22Rv1 (cell line): ENCODE data around the gene CCL27.

Experiments
- H3K27ac ChIP-seq: fragments of 450-650 bp; 2 replicates; pipeline ENCODE4 v1.5.1; 2017
- CTCF ChIP-seq: fragments of 450-650 bp; IDR thresholded peaks from 2 replicates; pipeline ENCODE4 v1.5.1; 2017; ENCODE audit warnings: mild to moderate bottlenecking
- ZFX ChIP-seq: fragments of 450-650 bp; IDR thresholded peaks from 2 replicates; pipeline ENCODE4 v1.6.1; 2017; ENCODE audit warnings: antibody characterized with exemption, borderline replicate concordance

The CCL27 gene

GRCh38 chr9:34654323-34655051 is 8.0 kb downstream of the CCL27 start:
- no peak overlapping the region for H3K27ac ChIP-seq
- TF ChIP-seq CTCF (no peak), ZFX (no peak)

DNA sequence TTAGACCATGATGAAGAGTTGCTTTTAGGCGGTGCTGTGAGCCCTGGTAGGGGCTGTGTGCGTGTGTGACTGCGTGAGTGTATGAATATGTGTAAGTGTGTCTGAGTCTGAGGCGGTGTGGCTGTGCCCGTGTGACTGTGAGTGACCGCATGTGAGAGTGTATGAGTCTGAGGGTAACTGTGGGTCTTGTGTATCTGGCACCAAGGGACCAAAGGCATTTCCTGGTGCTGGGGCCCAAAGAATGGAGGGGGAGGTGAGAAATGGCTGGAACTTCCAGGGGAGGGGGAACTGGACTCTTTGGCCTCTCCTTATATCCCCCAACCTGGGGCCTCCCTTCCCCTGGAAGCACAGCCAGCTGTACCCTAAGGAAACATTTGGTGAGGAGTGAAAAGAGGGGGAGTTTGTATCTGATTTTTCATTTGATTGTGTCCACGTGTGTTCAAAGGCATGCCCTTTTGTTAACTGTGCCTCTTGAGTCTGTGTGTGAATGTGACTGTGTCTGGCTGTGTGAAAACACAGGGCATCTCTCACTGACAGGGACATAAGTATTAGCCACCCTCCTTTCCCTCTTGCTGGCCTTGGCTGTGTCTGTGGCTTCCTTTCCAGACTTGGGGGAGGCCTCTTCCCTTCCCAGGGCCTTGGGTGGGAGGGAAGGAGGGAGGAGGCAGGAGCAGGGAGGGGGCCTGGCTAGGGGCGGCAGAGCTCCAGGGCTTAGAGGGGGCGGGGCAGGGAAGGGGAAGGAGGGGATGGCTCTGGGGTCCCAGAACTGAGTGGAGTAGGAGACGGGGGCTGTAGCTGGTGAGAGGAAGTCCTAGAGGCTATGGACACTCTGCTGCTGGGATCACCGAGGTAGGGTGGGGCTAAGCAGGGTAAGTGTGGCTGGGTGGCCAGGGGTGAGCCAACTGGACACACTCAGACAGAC is 9.0 kb downstream of the CCL27 start:
- TF ChIP-seq CTCF (no peak), ZFX (no peak)
- peak overlapping the region; percentile 90 for H3K27ac ChIP-seq

GRCh38 chr9:34652602-34653000 is 9.9 kb downstream of the CCL27 start:
- peak overlapping the region; percentile 90 for H3K27ac ChIP-seq
- TF ChIP-seq ZFX: no peak
- no peak for TF ChIP-seq CTCF

- peak within 1 kb of the TSS; percentile 90 for H3K27ac ChIP-seq
- TF ChIP-seq ZFX (no peak), CTCF (peak; percentile 52)
Measured at GRCh38 chr9:34651876-34652601, 10.4 kb downstream of the CCL27 start, which contains the start of gene IL11RA. Gene IL11RA, plus strand, starts transcription at chr9:34652185. Its CDS starts 3,033 bp downstream, at chr9:34655218.

DNA sequence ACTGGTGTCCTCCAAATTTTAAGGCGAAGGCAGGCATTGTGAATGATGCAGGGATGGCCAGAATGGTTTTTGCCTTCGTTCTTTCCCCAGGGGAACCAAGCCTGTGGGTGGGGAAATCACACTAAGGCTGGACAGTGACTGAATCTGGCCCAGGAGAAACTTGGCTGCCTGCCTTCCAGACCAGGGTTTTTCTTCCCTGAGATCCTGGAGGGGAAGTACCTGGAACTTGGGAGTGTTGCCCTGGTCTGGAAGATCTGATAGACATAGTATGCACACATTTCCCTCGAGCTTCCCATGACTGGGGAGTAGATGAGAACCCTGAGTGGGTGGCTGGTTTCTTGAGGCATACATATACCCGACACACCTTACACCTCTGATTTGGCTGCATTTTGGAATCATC is 11.1 kb downstream of the CCL27 start:
- no peak for TF ChIP-seq CTCF

DNA sequence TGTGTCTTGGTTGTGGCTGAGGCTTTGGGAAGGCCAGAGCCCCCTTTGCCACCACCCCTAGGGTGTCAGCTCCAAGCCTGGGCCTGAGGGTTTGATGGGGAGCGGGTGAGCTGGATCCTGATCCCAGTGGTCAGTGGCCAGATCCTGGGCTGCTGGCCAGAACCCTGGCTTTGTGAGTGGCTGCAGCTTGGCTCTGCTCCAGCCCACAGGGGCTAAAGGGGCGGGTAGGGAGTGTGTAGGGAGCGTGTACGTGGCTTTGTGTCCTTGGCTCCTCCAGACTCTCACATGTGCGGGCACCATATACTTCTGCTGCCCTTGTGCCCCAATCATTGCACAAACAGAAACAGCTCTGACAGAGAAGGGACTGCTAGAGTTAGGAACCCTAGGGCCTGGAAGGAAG is 11.6 kb downstream of the CCL27 start:
- peak overlapping the region; percentile 90 for H3K27ac ChIP-seq
- no peak for TF ChIP-seq ZFX
- no peak for TF ChIP-seq CTCF

More for the DNA sequence above, 11.1 kb downstream of the CCL27 start:
- peak overlapping the region; percentile 90 for H3K27ac ChIP-seq
